Coronary artery (tissue), 2 donors: ENCODE measurements around the gene MED12L.

Experiments used
- DNase-seq: peaks from one replicate; pipeline ENCODE4 v3.0.0-alpha.2; 2017; ENCODE audit warnings: low spot score
- H3K27ac ChIP-seq, 2 donors: fragments of 200-600 bp; sonication (generic); one replicate each; pipeline ENCODE4 v1.5.1; 2016 to 2019
- H3K4me3 ChIP-seq: fragments of 200-600 bp; sonication (generic); 2 replicates; pipeline ENCODE4 v1.5.1; 2016; ENCODE audit warnings: mild to moderate bottlenecking, moderate library complexity
- TF ChIP-seq, protein P1 (sequence below): fragments of 200-600 bp; sonication (generic); IDR thresholded peaks from one replicate; pipeline ENCODE4 v1.5.1; 2019; ENCODE audit warnings: antibody characterized with exemption

The MED12L gene

DNA sequence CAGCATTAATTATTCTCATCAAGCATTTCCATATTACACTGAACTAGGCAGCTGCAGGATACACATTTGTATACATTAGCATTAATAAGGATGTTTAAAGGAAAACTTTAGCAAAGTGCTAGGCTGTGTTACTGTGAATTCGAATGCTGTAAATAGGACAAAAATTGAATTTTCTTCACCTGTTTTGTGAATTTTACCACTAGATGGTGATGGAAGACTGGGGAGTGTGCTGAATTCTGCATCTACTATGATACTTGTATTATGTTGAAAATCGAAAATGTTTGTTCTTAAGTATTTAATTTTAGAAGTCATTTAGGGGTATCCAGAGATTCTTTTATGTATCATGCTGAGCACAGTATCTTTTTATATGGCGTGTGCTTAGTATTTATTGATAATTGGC is 205.2 kb downstream of the MED12L start:
- Histone ChIP-seq H3K4me3 (no peak overlapping the region), H3K27ac (no peak overlapping the region)
- TF ChIP-seq, protein P1, sequence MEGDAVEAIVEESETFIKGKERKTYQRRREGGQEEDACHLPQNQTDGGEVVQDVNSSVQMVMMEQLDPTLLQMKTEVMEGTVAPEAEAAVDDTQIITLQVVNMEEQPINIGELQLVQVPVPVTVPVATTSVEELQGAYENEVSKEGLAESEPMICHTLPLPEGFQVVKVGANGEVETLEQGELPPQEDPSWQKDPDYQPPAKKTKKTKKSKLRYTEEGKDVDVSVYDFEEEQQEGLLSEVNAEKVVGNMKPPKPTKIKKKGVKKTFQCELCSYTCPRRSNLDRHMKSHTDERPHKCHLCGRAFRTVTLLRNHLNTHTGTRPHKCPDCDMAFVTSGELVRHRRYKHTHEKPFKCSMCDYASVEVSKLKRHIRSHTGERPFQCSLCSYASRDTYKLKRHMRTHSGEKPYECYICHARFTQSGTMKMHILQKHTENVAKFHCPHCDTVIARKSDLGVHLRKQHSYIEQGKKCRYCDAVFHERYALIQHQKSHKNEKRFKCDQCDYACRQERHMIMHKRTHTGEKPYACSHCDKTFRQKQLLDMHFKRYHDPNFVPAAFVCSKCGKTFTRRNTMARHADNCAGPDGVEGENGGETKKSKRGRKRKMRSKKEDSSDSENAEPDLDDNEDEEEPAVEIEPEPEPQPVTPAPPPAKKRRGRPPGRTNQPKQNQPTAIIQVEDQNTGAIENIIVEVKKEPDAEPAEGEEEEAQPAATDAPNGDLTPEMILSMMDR, result no peak
- no peak for DNase-seq

DNA sequence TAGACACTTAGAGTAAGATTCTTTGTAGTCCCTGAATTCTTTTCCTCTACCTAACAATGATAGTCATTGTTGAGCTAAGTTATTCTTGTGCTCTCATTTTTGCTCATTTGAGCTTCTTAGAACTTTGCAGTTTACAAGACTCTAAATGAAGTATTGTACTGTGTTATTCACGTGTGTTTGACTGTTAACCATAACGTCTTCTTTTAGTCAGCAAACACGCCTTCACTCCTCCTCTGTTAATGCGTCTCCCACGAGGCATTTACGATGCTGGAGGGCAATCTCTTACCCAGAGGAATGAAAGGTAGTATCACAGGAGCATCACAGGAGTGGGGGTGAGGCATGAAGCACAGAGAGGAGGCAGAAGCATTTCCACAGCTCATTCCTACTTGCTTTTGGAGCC is 207.7 kb downstream of the MED12L start:
- TF ChIP-seq, protein P1, result no peak
- no peak for DNase-seq
- H3K4me3 ChIP-seq, result no peak overlapping the region
- no peak overlapping the region for H3K27ac ChIP-seq

DNA sequence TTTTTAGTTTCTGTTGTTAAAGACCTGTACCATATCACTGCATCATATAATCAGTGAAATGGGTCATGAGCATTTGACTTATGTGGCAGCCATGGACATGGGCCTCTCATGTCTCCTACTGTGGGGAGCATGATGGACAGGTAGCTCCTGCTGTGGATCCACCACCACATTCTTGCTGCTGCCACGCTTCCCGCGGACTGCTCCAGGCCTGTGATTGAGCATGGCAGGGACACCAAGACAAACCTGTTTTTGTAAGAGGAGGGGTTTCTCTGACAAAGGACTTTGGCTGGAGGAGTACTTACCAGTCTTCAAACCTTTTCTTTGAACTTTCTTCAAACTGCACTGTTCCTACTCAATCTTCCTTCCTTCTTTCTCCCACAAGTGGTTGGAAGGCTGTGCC is 210.8 kb downstream of the MED12L start:
- Histone ChIP-seq H3K27ac (no peak overlapping the region), H3K4me3 (no peak overlapping the region)
- DNase-seq, result no peak
- TF ChIP-seq, protein P1, result no peak

DNA sequence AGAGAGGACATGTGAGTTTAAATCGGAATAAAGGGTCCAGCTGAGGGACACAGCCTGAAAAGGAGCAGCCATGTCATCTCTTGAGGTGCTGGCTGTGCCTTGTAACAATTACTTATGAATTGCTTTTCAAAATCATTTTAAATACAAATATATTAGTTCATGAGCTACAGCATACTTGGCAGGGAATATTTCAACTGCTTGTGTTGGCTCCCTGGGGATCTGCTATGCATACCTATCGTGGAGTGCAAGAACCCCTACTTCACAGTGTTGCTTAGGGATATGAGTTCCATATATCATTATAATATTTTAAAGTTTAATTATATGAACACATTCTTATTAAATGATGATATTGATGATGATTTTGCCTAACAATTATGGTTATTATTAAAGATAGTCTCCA is 212.0 kb downstream of the MED12L start:
- DNase-seq, result no peak
- TF ChIP-seq, protein P1, result no peak
- Histone ChIP-seq H3K27ac (no peak overlapping the region), H3K4me3 (no peak overlapping the region)

DNA sequence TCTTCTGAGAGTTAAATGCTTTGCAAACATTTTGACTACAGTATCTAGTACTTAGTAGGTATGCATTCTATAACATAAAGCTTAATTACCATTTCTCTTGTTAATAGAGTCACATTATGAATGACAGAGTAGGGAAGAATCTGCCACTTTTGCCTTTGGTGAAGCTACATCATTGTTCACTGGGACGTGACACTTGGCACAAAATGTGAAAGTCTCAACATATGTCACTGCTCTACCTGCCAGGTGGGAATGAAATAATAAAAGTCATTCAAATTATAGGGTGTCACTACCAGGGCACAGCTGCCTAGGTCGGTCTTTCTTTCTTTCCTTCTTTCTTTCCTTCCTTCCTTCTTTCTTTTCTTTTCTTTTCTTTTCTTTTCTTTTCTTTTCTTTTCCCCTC is 213.5 kb downstream of the MED12L start:
- no peak for DNase-seq
- TF ChIP-seq, protein P1, result no peak
- H3K4me3 ChIP-seq, result no peak overlapping the region

GRCh38 chr3:151300539-151300938 is 215.1 kb downstream of the MED12L start:
- Histone ChIP-seq H3K4me3 (no peak overlapping the region), H3K27ac (no peak overlapping the region)
- DNase-seq, result no peak
- TF ChIP-seq, protein P1, result no peak

More for the DNA sequence above, 213.5 kb downstream of the MED12L start:
- no peak overlapping the region for H3K27ac ChIP-seq

DNA sequence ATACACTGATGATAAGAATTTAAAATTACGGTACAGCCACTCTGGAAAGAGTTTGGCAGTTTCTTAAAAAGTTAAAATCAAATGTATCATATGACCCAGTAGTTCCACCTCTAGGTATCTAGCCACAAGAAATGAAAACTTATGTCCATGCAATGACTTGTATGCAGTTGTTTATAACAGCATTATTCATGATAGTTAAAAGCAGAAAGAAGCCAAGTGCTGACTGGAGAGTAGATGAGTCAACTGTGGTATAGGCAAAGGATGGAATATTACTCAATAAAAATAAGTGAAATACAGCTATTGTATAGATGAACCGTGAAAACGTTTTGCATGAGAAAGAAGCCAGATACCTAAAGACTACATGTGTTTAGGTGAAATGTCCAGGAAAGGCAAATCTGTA is 216.3 kb downstream of the MED12L start:
- no peak overlapping the region for H3K27ac ChIP-seq
- TF ChIP-seq, protein P1, result no peak
- DNase-seq, result no peak

More for the DNA sequence above, 216.3 kb downstream of the MED12L start:
- no peak overlapping the region for H3K4me3 ChIP-seq
